ENCODE results near the gene ETF1.

ETF1 gene

DNA sequence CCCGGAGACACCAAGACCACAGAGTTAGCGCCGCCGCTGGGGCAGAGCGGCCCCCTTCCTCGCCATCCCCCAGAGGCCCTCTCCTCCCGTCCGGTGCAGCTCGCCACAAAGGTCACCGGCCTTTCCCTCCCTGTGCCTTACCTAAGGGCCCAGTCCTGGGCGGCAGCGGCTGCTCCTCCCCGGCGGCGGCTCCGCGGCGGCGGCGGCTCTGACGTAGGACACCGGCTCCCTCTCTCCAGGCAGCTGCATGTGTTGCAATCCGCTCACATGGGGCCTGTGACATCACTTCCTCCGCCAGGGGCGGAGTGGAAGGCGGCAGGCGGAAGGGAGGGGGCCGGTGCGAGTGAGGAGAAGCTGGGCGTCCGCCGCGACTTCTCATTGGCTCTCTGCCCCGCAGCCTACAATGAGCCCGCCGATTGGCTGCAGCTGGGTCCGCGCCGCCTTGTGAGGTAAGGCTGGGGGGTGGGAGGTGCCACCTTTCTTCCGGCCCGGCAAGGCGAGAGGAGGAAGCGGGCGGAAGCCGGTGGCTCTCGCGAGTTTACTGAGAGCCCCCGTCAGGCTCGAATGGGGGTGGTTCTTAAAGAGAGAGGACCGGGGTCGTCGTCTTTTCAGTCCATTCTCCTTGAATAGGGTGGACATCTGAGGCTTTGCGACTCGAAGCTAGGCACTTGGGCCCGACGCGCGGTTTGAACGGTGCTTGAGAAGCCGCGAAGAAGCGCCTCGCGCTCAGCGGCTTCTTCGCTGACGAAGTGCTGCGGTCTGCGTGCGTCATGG is at the start of gene ETF1:
ETF1 (minus strand) TSS at position 281 of the 774 bp plus-strand sequence. CDS start 318 bp downstream, outside the sequence.
- DNase-seq (ENCODE audit: low read depth) = peak; percentile 100
- peak within 1 kb of the TSS; percentile 99 for H3K4me3 ChIP-seq (ENCODE audit: low read depth, low read length)
- TF ChIP-seq, protein P1, sequence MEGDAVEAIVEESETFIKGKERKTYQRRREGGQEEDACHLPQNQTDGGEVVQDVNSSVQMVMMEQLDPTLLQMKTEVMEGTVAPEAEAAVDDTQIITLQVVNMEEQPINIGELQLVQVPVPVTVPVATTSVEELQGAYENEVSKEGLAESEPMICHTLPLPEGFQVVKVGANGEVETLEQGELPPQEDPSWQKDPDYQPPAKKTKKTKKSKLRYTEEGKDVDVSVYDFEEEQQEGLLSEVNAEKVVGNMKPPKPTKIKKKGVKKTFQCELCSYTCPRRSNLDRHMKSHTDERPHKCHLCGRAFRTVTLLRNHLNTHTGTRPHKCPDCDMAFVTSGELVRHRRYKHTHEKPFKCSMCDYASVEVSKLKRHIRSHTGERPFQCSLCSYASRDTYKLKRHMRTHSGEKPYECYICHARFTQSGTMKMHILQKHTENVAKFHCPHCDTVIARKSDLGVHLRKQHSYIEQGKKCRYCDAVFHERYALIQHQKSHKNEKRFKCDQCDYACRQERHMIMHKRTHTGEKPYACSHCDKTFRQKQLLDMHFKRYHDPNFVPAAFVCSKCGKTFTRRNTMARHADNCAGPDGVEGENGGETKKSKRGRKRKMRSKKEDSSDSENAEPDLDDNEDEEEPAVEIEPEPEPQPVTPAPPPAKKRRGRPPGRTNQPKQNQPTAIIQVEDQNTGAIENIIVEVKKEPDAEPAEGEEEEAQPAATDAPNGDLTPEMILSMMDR (IDR thresholded peaks at IDR 0.05; ENCODE audit: low read depth, low read length) = no peak
- peak; percentile 63 for TF ChIP-seq MYC (IDR thresholded peaks at IDR 0.05; ENCODE audit: low read depth, low read length)
- TF ChIP-seq POLR2A (IDR thresholded peaks at IDR 0.05; ENCODE audit: extremely low read depth, insufficient read length) = peak; percentile 66
- TF ChIP-seq, protein P2, sequence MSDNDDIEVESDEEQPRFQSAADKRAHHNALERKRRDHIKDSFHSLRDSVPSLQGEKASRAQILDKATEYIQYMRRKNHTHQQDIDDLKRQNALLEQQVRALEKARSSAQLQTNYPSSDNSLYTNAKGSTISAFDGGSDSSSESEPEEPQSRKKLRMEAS (IDR thresholded peaks at IDR 0.05; ENCODE audit: low read depth, low read length) = peak; percentile 78

DNA sequence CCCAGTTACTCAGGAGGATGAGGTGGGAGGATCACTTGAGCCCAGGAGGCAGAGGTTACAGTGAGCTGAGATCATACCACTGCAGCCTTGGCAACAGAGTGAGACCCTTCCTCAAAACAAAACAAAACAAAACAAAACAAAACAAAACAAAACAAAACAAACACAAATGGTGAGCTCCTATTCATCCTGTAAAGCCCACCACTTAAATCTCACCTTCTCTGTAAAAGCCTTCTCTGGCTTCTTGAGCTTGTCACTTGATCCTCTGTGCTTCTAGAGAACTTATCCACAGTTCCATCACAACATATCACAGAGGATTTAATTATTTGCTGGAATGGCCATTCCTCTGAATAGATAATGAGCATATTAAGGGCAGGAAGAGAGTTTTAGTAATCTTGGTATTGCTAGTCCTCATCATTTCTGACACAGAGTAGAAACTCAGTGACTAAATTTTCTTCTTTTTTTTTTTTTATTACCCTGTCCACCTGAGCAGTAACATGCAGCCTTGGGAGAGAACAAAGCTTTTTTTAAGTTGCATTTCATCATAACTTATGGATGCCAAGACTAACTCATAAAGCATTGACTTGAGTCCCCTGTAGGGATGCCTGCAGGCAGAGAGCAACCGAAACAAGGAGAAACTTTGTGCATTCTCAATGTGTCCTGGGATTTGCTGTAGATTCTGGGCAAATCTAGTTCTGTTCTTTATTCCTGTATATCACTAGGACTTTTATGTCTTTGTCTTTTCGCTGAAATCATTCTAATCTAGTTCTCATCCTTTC is 45.2 kb upstream of the ETF1 start:
- TF ChIP-seq, protein P2 (IDR thresholded peaks at IDR 0.05; ENCODE audit: low read depth, low read length) = no peak
- TF ChIP-seq, protein P1 (IDR thresholded peaks at IDR 0.05; ENCODE audit: low read depth, low read length) = no peak
- TF ChIP-seq MYC (IDR thresholded peaks at IDR 0.05; ENCODE audit: low read depth, low read length) (no peak), POLR2A (IDR thresholded peaks at IDR 0.05; ENCODE audit: extremely low read depth, insufficient read length) (no peak)
- DNase-seq (ENCODE audit: low read depth) = no peak
- no peak overlapping the region for H3K4me3 ChIP-seq (ENCODE audit: low read depth, low read length)

DNA sequence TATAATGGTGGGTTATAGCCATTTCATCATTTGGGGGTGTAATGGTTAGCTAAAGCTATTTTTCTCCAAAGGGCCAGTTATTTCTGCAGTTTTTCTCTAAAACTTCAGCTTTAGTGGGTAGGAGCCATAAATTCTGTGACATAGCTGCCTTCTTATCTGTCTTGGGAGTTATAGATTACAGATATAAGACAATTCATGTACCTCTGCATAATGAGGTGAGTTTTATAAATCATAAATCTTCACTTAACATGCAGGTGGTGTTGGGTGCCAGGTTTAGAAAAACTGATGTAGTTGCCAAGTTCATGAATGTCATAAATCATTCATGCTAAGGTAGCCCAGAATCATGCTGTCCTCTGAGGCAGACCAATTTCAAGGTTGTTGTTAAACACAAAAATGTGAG is 42.1 kb upstream of the ETF1 start:
- no peak for DNase-seq (ENCODE audit: low read depth)
- TF ChIP-seq, protein P1 (IDR thresholded peaks at IDR 0.05; ENCODE audit: low read depth, low read length) = no peak
- TF ChIP-seq, protein P2 (IDR thresholded peaks at IDR 0.05; ENCODE audit: low read depth, low read length) = no peak
- TF ChIP-seq MYC (IDR thresholded peaks at IDR 0.05; ENCODE audit: low read depth, low read length) (no peak), POLR2A (IDR thresholded peaks at IDR 0.05; ENCODE audit: extremely low read depth, insufficient read length) (no peak)
- H3K4me3 ChIP-seq (ENCODE audit: low read depth, low read length) = no peak overlapping the region

DNA sequence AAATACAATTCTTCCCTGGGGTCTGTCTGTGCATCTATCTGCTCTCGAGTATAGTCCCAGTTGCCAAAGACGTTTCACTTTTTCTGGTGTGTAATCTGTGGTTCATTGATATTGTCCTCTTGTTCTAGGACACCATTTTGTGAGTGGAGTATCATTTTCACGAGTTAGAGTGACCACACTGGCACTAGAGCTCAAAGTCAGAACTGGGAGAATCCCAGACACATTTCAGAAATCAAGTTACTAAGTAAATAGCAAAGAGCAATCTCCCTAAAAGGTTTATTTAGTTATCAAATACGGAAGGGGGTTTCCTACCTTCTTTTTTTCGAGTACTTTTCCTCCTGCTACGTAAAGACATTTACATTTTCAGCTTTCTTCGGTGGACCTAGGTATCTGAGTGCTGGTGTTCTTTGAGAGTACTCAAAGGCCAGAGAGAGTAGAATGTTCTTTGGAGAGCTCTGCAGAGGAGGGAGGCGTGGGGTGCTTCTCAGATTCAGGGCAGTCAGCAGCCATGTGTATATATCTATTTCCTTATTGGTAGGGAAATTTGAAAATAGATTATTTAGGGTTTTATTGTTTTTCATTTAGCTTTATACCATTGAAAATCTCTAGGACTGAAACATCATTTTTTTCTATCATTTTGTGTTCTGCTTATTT is 41.1 kb upstream of the ETF1 start:
- TF ChIP-seq, protein P1 (IDR thresholded peaks at IDR 0.05; ENCODE audit: low read depth, low read length) = no peak
- TF ChIP-seq, protein P2 (IDR thresholded peaks at IDR 0.05; ENCODE audit: low read depth, low read length) = no peak
- TF ChIP-seq MYC (IDR thresholded peaks at IDR 0.05; ENCODE audit: low read depth, low read length) (no peak), POLR2A (IDR thresholded peaks at IDR 0.05; ENCODE audit: extremely low read depth, insufficient read length) (no peak)
- no peak for DNase-seq (ENCODE audit: low read depth)
- H3K4me3 ChIP-seq (ENCODE audit: low read depth, low read length) = no peak overlapping the region

DNA sequence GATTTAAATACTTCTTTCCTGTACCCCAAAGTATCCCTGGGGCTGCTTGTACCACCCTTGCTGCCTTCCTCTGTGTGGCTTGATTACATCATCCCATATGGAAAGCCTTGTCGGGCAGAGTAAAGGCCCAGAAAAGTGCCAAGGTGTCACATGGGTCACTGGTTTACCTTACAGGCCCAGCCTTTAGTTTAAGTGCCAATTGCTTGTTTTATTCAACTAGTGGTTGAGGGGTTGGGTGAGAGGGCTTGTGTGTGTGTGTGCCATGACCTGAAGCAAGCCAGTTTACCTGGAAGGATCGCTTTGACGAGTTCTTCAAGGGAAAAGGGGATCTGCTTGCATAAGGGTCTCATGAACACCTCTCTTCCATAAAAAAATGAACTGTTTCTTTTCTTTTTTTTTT is 39.9 kb upstream of the ETF1 start:
- TF ChIP-seq, protein P1 (IDR thresholded peaks at IDR 0.05; ENCODE audit: low read depth, low read length) = no peak
- TF ChIP-seq, protein P2 (IDR thresholded peaks at IDR 0.05; ENCODE audit: low read depth, low read length) = no peak
- no peak for DNase-seq (ENCODE audit: low read depth)
- no peak overlapping the region for H3K4me3 ChIP-seq (ENCODE audit: low read depth, low read length)

All from NB4 (cell line).